HG03460 (cell line): ENCODE results near the gene PPP1R27.
"Not testable (repeated sequence)": the region's sequence is repeated elsewhere in the genome, so short reads cannot be mapped to it uniquely, and the experiment has no call there.

ENCODE experiments used
- ATAC-seq: cut with Tn5 transposase; IDR thresholded peaks from one replicate; pipeline ENCODE4 v1.9.1; 2021; ENCODE audit not compliant: unreplicated experiment

PPP1R27 gene

DNA sequence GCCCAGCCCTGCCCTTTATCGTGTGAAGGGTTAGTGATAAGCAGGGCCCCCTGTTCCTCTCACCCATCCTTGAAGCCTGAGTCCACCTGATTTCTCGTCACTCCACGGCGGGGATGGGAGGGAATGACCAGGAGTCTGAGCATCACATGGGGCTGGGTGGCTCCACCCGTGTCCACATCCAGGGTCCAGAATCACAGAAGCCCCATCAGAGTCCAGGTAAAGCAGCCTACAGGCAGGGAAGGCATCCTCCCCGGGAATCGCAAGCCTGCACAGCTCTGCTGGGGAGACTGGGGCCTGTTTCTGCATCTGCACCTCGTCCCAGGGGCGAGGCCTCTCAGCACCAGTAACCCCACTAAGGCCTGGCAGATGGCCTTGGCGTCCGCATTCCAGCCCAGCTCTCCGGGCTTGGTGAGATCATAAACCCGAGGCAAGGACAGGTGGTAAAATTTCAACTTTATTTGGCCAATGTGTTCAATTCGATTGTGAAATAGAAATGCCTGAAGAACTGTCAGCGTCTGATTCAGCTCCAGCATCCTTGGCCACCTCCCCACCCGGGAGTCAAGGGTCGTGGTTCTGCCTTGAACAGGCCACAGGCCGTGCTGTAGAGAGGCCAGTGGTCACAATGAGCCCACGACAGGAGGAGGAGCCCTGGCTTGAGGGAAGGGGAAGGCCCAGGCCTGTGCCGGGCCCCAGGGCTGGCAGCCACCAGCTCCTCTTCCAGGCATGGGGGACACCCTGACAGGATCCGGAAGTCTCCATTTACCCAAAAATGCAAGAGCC, 8.1 kb upstream of the PPP1R27 start:
- ATAC-seq = no peak

DNA sequence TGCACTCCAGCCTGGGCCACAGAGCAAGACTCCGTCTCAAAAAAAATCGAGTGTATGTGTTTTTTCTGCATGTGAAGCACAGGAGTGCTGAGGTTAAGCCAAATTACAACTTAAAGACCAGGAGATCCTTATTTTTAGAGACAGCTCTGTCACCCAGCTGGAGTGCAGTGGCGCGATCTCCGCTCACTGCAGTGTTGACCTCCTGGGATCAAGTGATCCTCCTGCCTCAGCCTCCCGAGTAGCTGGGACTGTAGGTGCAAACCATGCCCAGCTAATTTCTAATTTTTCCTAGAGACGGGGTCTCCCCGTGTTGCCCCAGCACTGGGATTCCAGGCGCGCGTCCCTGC, 7.5 kb upstream of the PPP1R27 start:
- no peak for ATAC-seq

DNA sequence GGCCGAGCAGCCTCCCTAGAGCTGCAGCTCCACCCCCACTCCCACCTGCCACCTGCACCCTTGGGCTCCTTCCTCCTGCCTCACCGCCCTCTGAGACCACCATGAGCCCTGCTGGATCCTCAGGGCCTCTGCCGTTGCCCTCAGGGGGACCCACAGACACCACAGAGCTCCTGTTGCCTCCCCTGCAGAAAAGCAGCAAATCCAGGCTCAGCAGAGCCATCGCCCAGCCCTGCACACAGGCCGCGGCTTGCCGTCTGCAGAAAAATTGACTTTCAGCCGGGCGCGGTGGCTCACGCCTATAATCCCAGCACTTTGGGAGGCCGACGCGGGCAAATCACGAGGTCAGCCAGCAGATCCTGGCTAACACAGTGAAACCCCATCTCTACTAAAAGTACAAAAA, 7.0 kb upstream of the PPP1R27 start:
- ATAC-seq = no peak

DNA sequence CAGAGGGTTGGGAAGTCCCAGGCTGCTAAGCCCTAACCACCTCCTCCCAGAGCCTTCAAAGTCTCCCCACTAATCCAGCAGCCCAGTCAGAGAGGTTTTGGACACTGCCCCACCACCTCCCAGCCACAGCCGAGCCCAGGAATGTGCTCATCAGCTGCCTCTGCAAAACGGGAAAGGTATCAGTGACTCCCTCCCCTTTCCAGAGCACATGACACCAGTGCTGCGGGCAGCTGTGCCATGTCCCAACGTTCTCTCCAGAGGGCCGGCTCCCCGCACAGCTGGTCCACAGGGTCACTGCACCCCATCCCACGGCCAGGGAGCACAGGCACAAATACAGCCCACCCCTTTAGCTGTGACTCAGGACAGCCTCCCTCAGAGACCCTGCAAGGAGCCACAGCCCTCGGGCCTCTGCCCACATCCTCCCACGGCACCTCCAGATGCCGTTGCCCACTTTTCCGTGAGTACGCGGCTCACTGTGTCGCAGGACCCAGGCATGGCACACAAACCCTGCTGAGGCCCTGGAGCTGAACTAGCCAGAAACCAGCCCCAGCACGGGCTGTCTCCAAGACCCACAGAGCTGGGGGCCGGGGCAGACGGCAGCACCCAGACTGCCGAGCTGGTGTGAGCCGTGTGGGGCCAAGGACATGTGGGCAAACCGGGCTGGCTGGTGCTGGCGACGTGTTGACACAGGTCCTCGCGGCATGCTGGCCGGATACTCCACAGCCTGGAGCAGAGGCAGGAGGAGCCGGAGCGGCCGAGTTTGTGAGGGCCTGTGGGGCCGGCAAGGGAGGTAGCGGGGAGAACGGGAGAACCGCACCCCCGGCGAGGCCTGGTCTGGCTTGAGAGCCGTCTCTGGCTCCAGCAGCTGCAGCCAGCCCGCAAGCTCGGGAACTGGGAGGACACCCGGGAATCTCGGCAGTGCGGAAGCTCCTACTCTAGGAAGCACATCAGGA, 6.3 kb upstream of the PPP1R27 start:
- ATAC-seq = no peak

DNA sequence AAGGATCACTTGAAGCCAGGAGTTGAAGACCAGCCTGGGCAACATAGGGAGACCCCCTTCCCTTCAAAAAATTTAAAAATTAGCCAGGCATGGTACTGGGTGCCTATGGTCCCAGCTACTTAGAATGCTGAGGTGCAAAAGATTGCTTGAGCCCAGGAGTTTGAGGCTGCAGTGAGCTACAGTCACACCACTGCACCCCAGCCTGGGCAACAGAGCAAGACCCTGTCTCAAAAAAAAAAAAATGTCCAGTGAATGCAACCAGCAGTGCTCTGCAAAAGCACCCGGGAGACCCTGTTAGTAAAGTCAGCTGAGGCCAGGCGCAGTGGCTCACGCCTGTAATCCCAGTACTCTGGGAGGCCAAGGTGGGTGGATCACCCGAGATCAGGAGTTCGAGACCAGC, 5.2 kb upstream of the PPP1R27 start:
- ATAC-seq = not testable (repeated sequence)

DNA sequence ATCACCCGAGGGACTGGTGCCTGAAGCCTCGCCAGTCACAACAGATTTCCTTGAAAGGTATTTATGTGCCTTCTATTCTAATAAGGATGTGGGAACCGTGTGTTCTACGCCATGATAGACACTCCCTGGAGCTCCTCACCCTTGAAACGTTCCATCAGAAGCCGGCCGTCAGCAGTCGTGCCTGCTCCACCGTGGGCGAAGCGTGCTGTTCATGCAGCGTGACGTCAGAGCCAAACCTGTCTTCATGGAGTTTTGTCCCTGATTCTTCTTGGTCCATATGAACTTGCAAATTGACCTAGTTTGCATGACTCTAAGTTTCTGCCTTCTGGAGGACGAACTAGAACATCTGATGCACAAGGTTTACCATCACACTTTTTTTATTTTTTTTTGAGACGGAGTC, 4.5 kb upstream of the PPP1R27 start:
- no peak for ATAC-seq

DNA sequence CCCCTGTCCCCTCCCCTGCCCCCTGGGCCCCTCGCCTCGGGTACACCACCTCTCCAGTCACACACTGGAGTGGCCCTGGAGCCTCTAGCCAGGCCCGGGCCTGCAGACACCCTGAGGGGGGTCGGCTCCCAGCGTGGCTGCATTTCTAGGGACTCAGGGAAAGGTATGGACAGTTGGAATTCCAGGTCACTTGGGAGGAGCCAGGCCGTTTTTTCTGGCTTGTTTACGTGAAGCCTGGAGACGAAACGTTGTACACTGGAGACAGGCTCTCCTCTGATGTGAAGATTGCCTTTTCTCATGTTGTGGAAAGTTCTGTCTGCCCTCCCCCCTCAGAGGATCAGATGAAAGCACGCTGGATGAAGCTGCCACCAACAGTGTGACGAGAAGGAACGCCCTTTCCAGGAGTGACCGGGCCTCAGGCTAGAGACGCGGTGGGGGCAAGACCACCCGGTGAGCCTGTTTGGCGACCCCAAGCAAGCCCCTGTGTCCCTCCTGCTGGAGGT, 4.0 kb upstream of the PPP1R27 start:
- no peak for ATAC-seq

DNA sequence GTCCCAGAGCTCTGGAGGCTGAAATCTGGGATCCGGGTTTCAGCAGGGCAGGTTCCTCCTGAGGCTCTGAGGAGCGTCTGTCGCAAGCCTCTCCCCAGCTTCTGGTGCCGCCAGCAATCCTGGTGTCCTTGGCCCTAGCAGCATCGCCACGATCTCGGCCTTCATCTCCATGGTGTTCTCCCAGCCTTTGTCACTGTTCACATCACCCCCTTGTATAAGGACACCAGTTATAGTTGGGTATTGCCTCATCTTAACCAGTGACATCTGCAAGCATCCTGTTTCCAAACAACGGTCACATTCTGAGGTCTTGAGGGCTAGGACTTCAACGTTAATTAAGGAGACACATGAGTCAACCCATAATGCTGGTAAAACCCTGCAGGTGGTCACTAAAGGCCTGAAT, 2.8 kb upstream of the PPP1R27 start:
- ATAC-seq = no peak

DNA sequence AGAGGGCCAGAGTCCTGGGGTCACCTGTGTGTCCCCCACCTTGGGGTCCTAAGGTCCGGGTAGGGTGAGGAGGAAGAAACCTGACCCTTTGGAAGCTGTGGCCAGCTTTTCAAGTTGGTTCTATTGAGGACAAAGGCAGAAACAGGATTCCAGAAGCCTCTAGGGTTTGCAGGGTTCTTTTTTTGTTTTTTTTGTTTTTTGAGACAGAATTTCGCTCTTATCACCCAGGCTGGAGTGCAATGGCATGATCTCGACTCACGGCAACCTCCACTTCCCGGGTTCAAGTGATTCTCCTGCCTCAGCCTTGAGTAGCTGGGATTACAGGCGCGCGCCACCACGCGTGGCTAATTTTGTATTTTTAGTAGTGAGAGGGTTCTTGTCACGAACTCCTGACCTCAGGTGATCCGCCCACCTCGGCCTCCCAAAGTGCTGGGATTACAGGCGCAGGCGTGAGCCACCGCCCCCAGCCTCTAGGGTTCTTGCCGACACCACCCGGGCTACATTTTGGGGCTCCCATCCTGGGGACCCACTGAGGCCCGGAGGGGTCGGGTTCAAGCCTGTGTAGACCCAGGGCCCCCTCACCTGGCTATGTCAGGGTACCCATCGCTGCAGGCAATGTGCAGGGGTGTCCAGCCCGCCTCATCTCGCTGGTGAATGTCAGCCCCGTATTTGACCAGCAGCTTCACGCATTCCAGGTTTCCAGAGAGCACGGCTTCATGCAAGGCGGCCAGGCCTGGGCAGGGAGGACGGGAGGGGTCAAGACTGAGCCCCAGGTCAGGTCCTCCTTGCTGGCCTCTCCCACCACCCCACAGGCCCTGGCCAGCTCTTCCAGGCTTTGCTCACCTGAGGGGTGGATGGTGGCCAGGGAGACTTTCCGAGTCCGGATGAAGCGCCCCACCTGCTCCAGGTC, 674 bp downstream of the PPP1R27 start:
- ATAC-seq = no peak

DNA sequence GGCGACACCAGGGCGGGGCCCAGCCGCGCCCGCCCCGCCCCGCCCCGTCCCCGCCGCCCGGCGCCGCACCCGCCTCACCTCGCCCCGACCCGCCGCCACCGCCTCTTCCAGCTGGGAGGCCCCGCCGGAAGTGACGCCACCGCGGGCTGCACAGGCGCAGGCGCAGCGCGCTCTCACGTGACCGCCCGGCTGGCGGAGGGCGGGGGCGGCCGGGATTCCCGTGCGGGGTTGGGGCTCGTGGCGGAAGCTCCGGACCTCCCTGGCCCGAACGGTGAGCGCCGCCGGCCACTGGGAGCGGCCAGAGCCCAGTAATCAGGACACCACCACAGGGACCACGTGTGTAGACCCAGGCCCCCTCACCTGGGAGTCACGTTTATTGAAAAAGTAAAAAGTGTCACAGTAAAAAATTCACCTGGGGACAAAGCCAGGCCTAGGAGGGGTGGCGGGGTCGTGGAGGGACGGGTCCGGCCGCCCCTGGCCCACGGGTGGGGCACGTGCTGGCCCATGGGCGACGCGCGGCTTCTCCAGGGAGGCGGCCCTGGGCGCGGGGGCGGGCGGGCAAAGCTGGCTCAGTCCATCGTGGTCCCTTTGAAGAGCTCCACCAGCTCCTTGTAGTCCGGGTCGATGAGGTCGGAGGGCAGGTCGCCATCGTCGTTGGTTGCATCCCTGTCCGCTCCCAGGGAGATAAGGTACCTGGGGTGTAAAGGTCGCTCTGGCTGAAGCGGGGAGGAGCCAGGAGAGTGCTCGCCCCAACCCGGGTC, 1.5 kb downstream of the PPP1R27 start, which contains the start of gene MCRIP1:
MCRIP1 (minus strand) TSS at position 132 of the 761 bp plus-strand sequence. CDS start 8,785 bp downstream, outside the sequence.
- ATAC-seq = peak; percentile 68

DNA sequence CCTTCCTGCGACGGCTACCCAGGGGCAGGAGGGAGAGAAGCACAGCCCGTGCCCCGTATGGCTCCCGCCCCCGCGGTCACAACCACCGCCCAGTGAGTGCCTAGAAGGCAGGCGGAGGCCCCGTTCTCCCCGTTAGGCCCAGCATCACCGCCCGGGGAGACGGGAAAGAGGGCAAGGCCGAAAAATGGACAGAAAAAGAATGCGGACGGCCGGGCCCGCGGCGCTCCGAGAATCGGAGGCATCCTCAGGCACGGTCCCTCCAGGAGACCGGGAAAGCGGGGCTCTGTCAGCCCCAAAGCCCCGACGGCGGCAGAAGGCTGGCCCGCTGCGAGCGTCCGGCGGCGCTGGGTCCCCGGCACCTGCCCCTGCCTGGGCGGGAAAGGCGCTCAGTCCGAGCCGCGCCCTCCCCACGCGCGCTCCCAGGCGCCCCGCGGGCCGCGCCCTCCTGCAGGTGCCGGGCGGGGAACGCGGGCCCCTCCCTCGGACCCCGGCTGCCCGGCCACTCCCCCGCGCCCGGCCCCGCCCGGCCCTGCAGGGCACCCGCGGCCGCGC, 2.2 kb downstream of the PPP1R27 start:
- peak; percentile 11 for ATAC-seq

DNA sequence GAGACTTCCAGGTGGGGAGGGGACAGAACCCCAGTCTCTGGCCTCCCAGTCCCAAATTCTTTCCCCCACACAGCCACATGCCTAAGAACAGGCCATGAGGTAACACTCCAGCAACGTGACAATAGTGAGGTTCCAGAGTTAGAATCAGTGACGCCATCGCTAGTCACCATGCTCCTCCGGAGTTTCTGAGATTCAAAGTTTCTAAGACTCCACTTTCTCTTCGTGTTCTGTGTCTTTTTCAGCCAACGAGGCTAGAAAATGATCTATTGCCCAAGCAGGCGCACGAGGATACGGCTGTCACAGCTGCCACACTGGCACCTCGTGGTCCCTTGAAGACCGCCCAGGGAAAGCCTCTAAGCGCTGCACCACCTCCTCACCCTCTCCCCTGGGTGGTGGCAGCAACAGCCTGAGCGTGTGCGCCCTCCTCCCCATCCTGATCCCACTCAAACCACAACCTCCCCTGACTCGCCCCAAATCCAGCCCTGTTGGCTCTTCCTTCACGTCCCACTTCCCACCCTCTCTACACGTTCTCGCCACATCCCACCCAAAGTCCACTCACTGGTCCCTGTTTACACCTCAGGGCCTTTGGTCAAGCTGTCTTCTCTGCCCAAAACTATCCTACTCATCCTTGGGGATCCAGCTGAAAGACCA, 2.8 kb downstream of the PPP1R27 start:
- no peak for ATAC-seq

DNA sequence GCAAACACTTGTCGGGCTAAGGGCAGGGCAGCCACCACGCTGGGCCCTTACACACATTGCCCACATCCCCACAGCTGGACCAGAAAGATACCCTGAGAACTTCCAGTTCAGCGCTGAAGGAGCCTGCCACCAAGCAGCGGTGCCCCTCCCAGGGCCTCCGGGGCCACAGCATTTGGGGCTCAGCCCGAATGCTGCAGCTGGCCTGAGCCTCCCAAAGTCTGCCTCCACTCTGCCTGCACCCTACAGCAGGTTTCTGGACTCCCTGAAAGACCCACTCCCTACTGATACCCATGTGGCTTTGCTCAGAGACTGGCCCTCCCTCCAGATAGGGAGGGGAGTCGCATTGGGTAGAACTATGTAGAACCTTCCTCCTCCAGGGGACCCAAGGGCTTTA, 3.3 kb downstream of the PPP1R27 start:
- no peak for ATAC-seq

DNA sequence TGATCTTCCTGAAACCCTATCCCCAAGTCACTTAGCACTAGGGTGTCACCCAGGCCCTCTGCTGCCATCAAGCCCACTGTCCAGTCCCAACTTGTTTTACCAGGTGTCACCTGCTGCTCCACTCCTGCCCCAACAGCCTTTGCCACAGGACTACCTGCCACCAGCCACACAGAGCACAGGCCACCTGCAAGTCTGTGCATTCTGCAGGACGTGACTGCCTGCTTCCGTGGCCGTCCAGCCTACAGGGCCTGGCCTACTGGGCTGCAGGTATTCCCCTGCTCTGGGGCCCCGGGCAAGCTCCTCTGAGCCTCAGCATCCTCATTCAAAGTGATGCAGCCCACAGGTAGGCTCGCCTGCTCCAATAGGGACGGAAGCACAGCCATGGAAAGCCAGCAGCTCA, 5.0 kb downstream of the PPP1R27 start:
- ATAC-seq = no peak

DNA sequence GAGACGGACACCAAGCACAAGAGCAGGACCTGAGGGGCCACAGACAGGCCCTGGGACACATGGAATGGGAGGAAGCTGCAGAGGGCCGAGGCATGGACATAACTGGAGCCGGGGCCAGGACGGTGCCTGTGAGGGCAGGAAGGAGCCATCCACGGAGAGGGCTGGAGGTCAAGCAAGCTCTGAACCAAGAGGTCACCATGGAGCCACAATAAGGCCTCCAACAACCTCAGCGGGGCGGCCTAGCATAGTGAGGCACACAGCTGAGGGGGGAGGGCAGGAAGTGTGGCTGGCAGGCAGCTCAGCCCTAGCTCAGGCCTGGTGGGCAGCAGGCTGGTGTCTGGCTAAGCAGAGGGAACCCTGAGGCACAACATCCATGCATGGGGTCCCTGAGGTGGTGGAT, 6.2 kb downstream of the PPP1R27 start:
- ATAC-seq = no peak

DNA sequence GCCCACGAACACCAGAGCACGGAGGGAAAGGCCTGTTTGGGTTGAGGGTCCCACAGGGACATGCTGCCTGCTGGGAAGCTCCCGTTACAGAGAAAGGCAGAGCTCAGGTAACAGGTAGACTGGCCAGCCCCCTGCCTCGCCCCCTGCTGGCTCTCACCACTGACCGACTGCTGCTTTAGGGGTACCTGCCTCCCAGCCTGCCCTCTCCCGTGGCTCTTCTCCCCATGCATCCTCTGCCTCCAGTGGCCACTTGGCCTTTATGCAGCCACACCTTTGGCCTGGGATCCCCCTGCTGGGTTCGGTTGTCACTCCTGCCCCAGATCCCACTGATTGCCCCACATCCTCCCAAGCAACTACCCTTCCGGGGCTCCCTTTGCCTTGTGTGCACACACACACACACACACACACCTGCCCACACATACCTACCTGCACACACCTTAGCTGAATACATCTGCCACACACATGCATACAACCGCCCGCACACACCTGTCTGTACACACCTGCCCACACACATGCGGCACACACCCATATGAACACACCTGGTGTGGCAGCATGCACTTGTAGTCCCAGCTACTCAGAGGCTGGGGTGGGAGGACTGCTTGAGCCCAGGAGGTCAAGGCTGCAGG, 8.9 kb downstream of the PPP1R27 start:
- ATAC-seq = no peak

DNA sequence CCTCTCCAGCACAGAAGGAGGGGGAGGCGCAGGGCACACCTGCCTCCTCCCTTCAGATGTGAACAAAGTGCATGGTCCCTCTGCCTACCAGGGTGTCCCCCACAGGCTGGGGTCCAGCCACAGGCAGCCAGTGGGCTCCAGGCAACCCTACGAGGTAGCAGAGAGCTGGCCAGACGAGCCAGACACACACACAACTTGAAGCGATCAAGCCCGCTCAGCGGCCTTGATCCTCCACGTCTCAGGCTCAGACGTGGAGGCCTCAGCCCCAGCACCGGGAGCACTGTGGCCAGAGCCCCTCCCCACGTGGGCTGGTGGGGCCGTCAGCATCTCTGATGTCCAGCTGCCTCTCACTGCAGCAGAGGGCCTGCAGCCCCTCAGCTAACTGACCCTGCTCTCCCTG, 10.3 kb downstream of the PPP1R27 start:
- ATAC-seq = no peak

DNA sequence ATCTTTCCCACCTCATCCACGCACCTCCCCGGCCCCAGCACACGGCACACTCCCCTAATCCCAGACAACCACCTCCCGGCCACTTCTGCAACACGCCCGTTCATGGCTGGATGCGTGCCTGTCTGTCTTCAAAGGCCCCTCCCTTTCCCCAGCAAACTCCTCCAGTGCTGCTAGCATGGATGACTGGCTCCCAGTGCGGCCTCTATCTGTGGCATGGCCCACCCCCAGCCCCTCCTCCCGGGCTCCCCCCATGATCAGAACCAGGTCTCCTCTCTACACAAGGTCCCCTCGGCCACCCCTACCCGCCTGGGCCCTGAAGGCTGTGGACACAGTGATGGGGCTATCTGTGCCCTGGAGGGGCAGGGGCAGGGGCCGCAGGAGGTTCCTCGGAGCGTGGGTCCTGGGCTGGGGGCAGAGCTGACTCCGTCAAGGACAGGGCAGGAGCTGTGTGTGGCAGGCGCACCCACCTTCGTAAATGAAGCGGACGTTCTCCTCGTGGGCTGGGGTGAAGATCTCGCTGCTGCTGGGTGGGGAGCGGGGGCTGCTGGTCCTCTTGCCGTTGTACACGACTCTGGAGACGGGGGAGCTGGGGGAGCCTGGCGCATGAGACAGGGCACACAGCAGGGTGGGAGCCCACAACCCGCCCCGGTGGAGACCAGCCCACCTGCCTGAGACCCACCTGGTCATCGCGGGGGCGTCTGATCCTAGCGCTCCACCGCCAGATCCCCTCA, 10.9 kb downstream of the PPP1R27 start:
- no peak for ATAC-seq
